ENCODE results near the gene CYFIP1. TPM values are rescaled to one million over a fixed set of nuclear protein-coding genes. Genes with fewer than 3 reads are reported as not detected.

The CYFIP1 gene
- total and polyA plus RNA-seq, 9 of the 15 experiments (the other 6 are each of a cell fraction or from before 2014, with no cell fraction given): 3.8 to 59.8 (median 28.3) TPM

GRCh38 chr15:22838292-22839042 lies 141.7 kb downstream of the CYFIP1 start, which contains the start of gene NIPA2:
TSS of gene NIPA2 (plus strand) at chr15:22838666. CDS start at chr15:22851732, 13,066 bp downstream.
- POLR2A ChIA-PET: interaction anchor here (0.8 to 3.5 kb wide), 4 partner anchors 13 to 200 kb away, joined by 3 to 21 read pairs (median 4); partner anchors contain the start of gene TUBGCP5
- peak; percentile 97 for TF ChIP-seq MTA1 (IDR thresholded peaks at IDR 0.05; ENCODE audit: borderline replicate concordance)
- TF ChIP-seq EGR1 (conservative IDR thresholded peaks at IDR 0.05): peak; percentile 72
- TF ChIP-seq NFIC (IDR thresholded peaks at IDR 0.05): peak; percentile 73
- TF ChIP-seq, protein P1, sequence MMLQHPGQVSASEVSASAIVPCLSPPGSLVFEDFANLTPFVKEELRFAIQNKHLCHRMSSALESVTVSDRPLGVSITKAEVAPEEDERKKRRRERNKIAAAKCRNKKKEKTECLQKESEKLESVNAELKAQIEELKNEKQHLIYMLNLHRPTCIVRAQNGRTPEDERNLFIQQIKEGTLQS (IDR thresholded peaks at IDR 0.05): peak; percentile 92
- TF ChIP-seq, protein P1 (CRISPR knock-in tag; conservative IDR thresholded peaks at IDR 0.05): peak; percentile 64; the same call in 1 of the 2 replicates
- TF ChIP-seq, protein P2, sequence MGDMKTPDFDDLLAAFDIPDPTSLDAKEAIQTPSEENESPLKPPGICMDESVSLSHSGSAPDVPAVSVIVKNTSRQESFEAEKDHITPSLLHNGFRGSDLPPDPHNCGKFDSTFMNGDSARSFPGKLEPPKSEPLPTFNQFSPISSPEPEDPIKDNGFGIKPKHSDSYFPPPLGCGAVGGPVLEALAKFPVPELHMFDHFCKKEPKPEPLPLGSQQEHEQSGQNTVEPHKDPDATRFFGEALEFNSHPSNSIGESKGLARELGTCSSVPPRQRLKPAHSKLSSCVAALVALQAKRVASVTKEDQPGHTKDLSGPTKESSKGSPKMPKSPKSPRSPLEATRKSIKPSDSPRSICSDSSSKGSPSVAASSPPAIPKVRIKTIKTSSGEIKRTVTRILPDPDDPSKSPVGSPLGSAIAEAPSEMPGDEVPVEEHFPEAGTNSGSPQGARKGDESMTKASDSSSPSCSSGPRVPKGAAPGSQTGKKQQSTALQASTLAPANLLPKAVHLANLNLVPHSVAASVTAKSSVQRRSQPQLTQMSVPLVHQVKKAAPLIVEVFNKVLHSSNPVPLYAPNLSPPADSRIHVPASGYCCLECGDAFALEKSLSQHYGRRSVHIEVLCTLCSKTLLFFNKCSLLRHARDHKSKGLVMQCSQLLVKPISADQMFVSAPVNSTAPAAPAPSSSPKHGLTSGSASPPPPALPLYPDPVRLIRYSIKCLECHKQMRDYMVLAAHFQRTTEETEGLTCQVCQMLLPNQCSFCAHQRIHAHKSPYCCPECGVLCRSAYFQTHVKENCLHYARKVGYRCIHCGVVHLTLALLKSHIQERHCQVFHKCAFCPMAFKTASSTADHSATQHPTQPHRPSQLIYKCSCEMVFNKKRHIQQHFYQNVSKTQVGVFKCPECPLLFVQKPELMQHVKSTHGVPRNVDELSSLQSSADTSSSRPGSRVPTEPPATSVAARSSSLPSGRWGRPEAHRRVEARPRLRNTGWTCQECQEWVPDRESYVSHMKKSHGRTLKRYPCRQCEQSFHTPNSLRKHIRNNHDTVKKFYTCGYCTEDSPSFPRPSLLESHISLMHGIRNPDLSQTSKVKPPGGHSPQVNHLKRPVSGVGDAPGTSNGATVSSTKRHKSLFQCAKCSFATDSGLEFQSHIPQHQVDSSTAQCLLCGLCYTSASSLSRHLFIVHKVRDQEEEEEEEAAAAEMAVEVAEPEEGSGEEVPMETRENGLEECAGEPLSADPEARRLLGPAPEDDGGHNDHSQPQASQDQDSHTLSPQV (IDR thresholded peaks at IDR 0.05): 0 out of 2 replicates have a peak, but pooled peaks have one; percentile 24
- TF ChIP-seq SUPT5H (IDR thresholded peaks at IDR 0.05): peak; percentile 90
- TF ChIP-seq ARHGAP35 (IDR thresholded peaks at IDR 0.05; ENCODE audit: partially characterized antibody): no peak
- no peak for TF ChIP-seq KAT2B (IDR thresholded peaks at IDR 0.05; ENCODE audit: low read depth, low read length)
- TF ChIP-seq MBD2 (IDR thresholded peaks at IDR 0.05; ENCODE audit: borderline replicate concordance, low read depth): peak; percentile 39; the same call in 1 of the 2 replicates
- peak; percentile 92 for TF ChIP-seq HMGN3 (IDR thresholded peaks at IDR 0.05; ENCODE audit: borderline replicate concordance, extremely low read depth, insufficient read length, low read depth, low read length)
- TF ChIP-seq NR2F6 (CRISPR knock-in tag; IDR thresholded peaks at IDR 0.05): 0 out of 2 replicates have a peak, but pooled peaks have one; percentile 58
- TF ChIP-seq NFRKB (IDR thresholded peaks at IDR 0.05; ENCODE audit: low read depth): no peak
- no peak; the same call in 1 of the 2 replicates for TF ChIP-seq CBX1 (IDR thresholded peaks at IDR 0.05; ENCODE audit: low read depth)
- no peak for TF ChIP-seq TFAM (CRISPR knock-in tag; conservative IDR thresholded peaks at IDR 0.05)
- TF ChIP-seq SIN3A (IDR thresholded peaks at IDR 0.05; ENCODE audit: borderline replicate concordance in 2 of 2, control insufficient read depth in 1 of 2, low read depth in 2 of 2, low read length in 2 of 2): peak; percentile 82 to 83; a peak in 3 of 4 replicates
- TF ChIP-seq U2AF1 (optimal IDR thresholded peaks at IDR 0.05; ENCODE audit: low read depth, low read length): peak; percentile 48
- no peak for TF ChIP-seq FUS (optimal IDR thresholded peaks at IDR 0.05; ENCODE audit: low read depth, low read length)

More at GRCh38 chr15:22838292-22839042, 141.7 kb downstream of the CYFIP1 start, which contains the start of gene NIPA2:
- H3K36me3 ChIP-seq (ENCODE audit: control insufficient read depth, insufficient read depth, low read length): peaks cover 30% of the 10 kb centered on the region
- H3K4me2 ChIP-seq (ENCODE audit: insufficient read depth, low read length): peak within 1 kb of the TSS; percentile 90
- H3K9me3 ChIP-seq (replicated peaks; ENCODE audit: control insufficient read depth, insufficient read depth, low read depth, low read length): no peaks in the 10 kb centered on the region
- peak within 1 kb of the TSS; percentile 93 for H2AFZ ChIP-seq (ENCODE audit: low read depth, low read length)
- ATAC-seq (peak; percentile 97), FAIRE-seq (peak; percentile 82), DNase-seq (ENCODE audit: extremely low read depth in 1 of 4, low spot score in 3 of 4) (peak; percentile 96 to 98 (median 97))
- H3K27ac ChIP-seq (ENCODE audit: extremely low read depth, low read depth, low read length): peak within 1 kb of the TSS; percentile 94
- no TSS peak for BruUV-seq (replicated peaks)
- intact Hi-C loops (cut with micrococcal nuclease): loop anchor here (5.0 kb wide), 1 partner anchor 56 kb away; no protein-coding TSS in a partner anchor
- H3K9ac ChIP-seq (ENCODE audit: insufficient read depth in 1 of 2, low read depth in 2 of 2, low read length in 2 of 2): peak within 1 kb of the TSS; percentile 94 to 100
- CTCF ChIA-PET (ENCODE audit: low intra/inter-chr PET ratio): no interaction called here
- H3K4me3 ChIP-seq: peak within 1 kb of the TSS; percentile 97
- H3K4me1 ChIP-seq (replicated peaks in 1 of 2; ENCODE audit: control insufficient read depth in 2 of 2, insufficient read depth in 2 of 2, low read length in 2 of 2): peaks cover 11 to 21% of the 10 kb centered on the region in 2 experiments; a peak in 4 of 5 replicates
- H3K9me1 ChIP-seq (ENCODE audit: control insufficient read depth, insufficient read depth, low read length): no peaks in the 10 kb centered on the region
- H3K27me3 ChIP-seq (ENCODE audit: control insufficient read depth in 2 of 2, insufficient read depth in 2 of 2, low read length in 2 of 2): no peaks in the 10 kb centered on the region
- in situ Hi-C loops (cut with MboI): no loop called here
- H3K79me2 ChIP-seq (ENCODE audit: control insufficient read depth, insufficient read depth, low read length): peaks cover 49% of the 10 kb centered on the region
- H4K20me1 ChIP-seq (replicated peaks; ENCODE audit: control insufficient read depth, insufficient read depth, low read length): no peaks in the 10 kb centered on the region; the same call in 1 of the 2 replicates
- WGBS (ENCODE audit: insufficient coverage, low coverage, missing lambda C conversion rate): 1% methylated on average over 63 of the region's 83 CpGs

All from K562 (cell line).